GM18517 (cell line): Measurements from ENCODE around the gene TMPRSS11A.

Source experiments
- ATAC-seq: cut with Tn5 transposase; IDR thresholded peaks from one replicate; pipeline ENCODE4 v1.9.1; 2021; ENCODE audit warnings: mild to moderate bottlenecking, moderate library complexity; ENCODE audit not compliant: unreplicated experiment

The TMPRSS11A gene

GRCh38 chr4:67963356-67963755, at the start of gene TMPRSS11A:
Gene TMPRSS11A, minus strand, starts transcription at chr4:67963493. Its CDS starts 100 bp downstream, at chr4:67963393.
- ATAC-seq: no peak

- ATAC-seq: no peak
Observed at GRCh38 chr4:68011684-68012083, 48.4 kb upstream of the TMPRSS11A start.

GRCh38 chr4:68002906-68003305, 39.6 kb upstream of the TMPRSS11A start:
- no peak for ATAC-seq

GRCh38 chr4:67996127-67996526, 32.8 kb upstream of the TMPRSS11A start:
- no peak for ATAC-seq

- no peak for ATAC-seq
Observed at GRCh38 chr4:67988991-67989390, 25.7 kb upstream of the TMPRSS11A start.

GRCh38 chr4:67983333-67983732, 20.0 kb upstream of the TMPRSS11A start:
- no peak for ATAC-seq

GRCh38 chr4:67980512-67980911, 17.2 kb upstream of the TMPRSS11A start:
- no peak for ATAC-seq

GRCh38 chr4:67973608-67974007, 10.3 kb upstream of the TMPRSS11A start:
- no peak for ATAC-seq

GRCh38 chr4:67954890-67955289, 8.4 kb downstream of the TMPRSS11A start:
- no peak for ATAC-seq

- no peak for ATAC-seq
Observed at GRCh38 chr4:67941074-67941473, 22.2 kb downstream of the TMPRSS11A start.

GRCh38 chr4:67940506-67940905, 22.8 kb downstream of the TMPRSS11A start:
- no peak for ATAC-seq

- no peak for ATAC-seq
Observed at GRCh38 chr4:67939195-67939594, 24.1 kb downstream of the TMPRSS11A start.

- no peak for ATAC-seq
Observed at GRCh38 chr4:67935888-67936287, 27.4 kb downstream of the TMPRSS11A start.

- ATAC-seq: no peak
Observed at GRCh38 chr4:67934628-67935027, 28.7 kb downstream of the TMPRSS11A start.

GRCh38 chr4:67933755-67934154, 29.5 kb downstream of the TMPRSS11A start:
- no peak for ATAC-seq

GRCh38 chr4:67933038-67933437, 30.3 kb downstream of the TMPRSS11A start:
- ATAC-seq: no peak

GRCh38 chr4:67931256-67931655, 32.0 kb downstream of the TMPRSS11A start:
- ATAC-seq: no peak

- ATAC-seq: no peak
Observed at GRCh38 chr4:67929426-67929825, 33.9 kb downstream of the TMPRSS11A start.

GRCh38 chr4:67928546-67928945, 34.7 kb downstream of the TMPRSS11A start:
- ATAC-seq: no peak

- no peak for ATAC-seq
Observed at GRCh38 chr4:67927251-67927650, 36.0 kb downstream of the TMPRSS11A start.

GRCh38 chr4:67926485-67926884, 36.8 kb downstream of the TMPRSS11A start:
- ATAC-seq: no peak

- no peak for ATAC-seq
Observed at GRCh38 chr4:67922697-67923096, 40.6 kb downstream of the TMPRSS11A start.

GRCh38 chr4:67918428-67918827, 44.9 kb downstream of the TMPRSS11A start:
- no peak for ATAC-seq
